SW 1271 (cell line): ENCODE measurements around the gene ADGRD1.
"Not testable (repeated sequence)": the region's sequence is repeated elsewhere in the genome, so short reads cannot be mapped to it uniquely, and the experiment has no call there.

ENCODE experiments used
- DNase-seq, 2 experiments: peaks; one replicate each; lab custom pipeline; 2025; lab: John Stamatoyannopoulos, UW

The ADGRD1 gene

DNA sequence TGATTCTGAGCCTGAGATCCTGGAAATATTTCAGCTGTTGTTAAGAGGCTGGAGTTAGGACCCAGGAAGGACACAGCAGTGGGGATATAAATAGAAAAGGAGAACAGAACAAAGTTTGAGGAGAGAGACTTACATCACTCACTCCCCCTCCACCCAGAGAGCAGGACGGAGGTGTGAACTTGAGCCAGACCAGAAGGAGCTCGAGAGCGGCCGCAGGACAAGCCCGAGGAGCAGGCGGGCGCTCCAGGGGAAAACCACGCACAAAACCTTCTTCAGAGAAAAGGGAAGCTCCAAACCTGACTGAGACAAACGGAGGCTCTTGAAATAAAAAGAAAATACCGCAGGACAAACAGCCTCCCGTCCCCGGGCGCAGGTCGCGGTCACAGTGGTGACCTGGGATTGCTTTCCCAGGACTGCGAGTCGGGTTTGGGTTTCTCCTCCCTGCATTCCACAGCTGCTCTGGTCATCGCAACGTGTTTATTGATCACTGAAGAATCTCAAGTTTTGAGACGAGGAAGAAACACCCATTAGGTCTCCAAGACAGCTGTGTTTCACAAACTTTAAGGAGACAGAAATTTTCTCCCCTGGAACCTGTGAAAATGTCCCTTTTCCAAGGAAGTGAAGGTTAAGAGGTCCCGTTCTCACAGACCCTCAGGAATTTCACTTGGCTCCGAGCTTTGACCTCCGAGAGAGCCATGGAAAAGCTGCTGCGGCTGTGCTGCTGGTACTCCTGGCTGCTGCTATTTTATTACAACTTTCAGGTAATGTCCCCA lies at the start of gene ADGRD1:
ADGRD1 (plus strand) TSS at position 137 of the 773 bp plus-strand sequence; CDS start at position 696, 559 bp downstream.
- DNase-seq = no peak

DNA sequence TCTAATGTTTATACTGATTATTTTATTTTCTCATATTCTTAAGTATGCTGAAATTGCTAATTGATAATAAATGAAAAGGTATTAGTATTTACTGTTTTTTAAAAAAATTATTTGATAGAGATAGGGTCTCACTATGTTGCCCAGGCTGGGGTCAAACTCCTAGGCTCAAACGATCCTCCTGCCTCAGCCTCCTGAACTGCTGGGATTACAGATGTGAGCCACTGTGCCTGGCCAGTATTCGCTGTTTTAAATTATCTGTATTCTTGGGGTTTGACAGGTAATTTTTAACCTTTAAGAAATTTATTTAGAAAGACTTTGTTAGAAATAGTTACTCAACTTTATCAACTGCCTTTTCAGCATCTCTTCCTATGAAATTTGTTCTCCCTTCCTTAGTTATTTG lies 49.6 kb upstream of the ADGRD1 start:
- no peak for DNase-seq

DNA sequence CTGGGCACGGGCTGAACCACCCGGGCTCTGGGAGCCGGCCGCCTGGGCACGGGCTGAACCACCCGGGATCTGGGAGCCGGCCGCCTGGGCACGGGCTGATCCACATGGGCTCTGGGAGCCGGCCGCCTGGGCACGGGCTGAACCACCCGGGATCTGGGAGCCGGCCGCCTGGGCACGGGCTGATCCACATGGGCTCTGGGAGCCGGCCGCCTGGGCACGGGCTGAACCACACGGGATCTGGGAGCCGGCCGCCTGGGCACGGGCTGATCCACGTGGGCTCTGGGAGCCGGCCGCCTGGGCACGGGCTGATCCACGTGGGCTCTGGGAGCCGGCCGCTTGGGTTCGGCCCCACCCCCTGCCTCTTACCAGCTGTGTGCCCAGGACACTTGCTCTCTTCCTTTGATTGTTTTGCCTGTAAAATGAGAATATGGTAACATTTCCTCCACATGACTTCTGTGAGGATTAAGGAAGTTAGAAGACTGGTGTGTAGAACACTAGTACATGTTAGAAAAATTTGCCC lies 48.7 kb upstream of the ADGRD1 start:
- DNase-seq = not testable (repeated sequence)

DNA sequence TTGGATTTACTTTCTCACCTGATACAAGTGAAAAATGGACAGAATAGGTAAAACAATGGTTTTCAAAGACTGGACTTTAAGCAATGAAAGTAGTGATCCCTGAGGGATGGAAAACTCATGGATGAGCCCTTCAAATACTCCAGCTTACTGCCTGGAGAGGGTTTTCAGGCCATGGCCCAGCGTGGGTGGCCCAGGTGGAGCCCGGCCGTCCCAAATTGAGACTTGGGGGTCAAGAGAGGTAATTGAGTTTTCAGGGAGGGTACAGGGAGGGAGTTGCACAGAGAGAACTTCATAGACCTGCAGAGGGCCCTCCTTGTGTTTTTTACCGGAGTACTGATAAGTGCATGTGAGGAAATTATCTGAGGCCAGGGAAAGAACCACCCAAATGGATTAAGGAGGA lies 44.6 kb upstream of the ADGRD1 start:
- DNase-seq = no peak

DNA sequence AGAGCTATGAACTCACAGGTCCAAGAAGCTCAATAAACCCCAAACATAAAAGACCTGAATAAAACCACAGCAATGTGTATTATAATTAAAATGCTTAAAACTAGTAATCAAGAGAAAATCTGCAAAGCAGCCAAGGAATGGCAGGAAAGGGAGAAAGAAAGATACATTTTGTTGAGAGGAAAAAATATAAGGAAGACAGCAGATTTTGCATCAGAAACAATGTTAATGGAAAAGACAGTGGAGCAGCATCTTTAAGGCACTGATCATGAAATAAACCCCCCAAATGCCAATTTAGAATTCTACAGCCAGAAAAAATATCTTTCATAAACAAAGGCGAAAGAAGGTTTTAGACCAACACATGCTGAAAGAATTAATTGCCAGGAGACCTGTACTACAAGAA lies 42.5 kb upstream of the ADGRD1 start:
- no peak for DNase-seq

DNA sequence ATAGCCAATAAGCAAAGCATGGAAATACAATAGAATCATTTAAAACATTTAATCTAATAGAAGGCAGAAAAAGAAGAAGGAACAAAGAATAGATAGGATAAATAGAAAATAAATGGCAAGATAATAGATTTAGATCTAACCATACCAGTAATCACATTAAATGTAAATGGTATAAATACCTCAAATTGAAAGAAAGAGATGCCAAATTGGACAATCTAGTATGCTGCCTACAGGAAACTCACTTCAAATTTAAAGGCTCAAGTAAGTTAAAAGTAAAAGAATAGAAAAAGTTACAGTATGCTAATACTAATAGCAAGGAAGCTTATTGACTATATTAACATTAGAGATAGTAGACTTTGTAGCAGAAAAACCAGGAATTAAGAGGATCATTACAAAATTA lies 41.8 kb upstream of the ADGRD1 start:
- no peak for DNase-seq

DNA sequence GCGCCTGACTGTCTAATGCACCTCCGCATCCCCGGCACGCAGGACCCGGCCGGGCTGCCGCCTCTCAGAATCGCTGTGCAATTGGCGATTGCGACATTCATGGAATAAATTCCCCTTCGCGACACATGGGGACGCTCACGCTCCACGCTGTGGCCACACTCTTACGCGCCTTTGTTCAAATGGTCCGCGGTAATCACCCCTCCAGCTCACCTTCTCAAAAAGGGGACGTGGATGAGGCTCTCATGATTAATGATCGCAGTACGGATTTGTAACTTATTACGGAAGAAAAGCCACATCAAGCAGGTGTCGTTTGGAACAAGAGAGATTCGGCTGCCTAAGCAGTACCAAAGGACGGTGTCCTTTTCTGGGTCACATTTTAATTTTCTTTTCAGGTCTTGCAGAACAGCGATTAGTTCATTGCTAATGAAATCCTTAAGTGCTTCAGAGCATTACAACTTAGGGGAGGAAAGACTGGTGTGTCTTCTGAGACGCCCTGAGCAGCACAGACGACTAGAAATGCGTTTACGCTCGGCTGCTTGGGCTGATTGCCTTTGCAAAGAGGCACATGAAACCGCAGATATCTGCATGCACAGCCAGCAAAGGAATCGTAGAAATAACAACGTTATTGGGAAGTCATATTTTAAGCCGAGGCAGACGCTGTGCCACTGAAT lies 37.3 kb upstream of the ADGRD1 start:
- DNase-seq = no peak

DNA sequence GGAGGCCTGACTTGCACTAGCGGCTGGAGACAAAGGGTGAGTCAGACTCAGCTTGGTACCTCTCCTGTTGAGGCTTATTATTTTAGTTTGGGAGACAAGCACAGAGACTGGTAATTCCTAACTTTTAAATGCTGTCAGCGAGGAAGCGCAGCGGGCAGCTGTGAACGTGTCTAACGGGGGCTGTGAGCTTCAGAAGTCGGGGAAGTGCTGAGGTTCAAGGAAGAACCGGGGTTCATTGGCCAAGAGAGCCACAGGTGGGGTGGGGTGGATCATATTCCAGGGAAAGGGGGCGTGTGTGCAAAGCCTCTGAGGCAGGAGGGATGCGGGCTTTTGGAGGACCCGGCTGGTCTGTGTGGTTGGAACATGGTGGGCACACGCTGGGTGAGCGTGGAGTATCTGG lies 36.1 kb upstream of the ADGRD1 start:
- DNase-seq = no peak

DNA sequence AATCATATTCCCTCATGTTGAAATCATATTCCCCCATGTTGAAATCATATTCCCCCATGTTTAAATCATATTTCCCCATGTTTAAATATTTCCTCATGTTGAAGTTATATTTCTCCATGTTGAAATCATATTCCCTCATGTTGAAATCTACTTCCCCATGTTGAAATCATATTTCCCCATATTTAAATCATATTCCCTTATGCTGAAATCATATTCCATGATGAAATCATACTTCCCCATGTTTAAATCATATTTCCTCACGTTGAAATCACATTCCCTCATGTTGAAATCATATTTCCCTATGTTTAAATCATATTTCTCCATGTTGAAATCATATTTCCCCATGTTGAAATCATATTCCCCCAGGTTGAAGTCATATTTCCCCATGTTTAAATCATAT lies 34.6 kb upstream of the ADGRD1 start:
- DNase-seq = no peak

DNA sequence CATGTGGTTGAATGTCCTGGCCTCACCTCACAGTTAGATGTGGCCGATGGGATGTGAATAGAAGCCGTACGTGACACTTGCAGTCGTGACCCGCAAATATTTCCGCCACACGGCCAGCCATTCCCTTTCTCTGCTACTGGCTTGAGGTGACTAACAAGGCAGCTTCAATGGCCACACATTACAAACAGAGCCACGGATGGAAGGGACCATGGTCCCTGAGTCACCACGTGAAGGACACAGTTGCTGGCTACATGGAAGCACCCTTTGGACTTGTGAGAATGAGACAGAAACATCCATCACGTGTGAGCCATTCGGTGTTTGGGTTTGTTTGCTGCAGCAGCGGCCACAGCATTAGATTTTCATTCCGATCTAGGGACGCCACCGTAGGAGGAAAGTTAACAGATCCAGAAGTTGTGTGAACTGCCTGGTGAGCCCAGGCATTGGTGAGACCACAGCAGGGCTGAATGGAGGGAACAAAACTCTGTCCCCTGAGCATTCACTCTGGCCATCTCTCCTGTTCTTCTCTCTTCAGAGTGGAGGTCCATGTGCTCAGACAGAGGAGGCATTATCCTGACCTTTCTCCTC lies 33.5 kb upstream of the ADGRD1 start:
- DNase-seq = no peak

DNA sequence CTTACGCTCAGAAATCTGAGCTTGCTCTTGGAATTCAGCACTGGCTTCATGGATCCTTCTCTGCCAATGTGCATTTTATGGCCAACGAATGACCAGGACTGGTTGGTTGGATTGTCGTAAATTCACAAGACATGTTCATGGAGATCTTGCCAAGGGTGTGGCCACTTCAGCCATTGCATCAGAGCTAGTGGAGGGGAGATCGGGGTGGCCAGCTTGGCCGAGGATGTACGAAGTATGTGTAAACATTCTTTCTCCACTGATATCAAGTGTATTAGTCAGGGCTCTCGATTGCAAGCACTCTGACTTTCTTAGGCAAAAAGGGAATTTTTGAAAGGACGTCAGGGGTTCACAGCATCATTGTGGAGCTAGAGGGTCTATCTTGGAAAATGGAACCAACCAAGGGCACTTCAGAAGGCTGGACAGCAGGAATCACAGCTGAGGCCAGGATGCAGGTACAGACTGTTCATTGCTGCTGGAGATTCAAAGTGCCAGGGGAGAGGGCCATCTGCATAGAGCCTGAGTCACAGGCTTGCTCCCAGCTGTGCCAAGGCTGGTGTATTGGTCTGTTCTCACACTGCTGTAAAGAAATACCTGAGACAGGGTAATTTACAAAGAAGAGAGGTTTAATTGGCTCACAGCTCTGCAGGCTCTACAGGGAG lies 32.9 kb upstream of the ADGRD1 start:
- DNase-seq = no peak

DNA sequence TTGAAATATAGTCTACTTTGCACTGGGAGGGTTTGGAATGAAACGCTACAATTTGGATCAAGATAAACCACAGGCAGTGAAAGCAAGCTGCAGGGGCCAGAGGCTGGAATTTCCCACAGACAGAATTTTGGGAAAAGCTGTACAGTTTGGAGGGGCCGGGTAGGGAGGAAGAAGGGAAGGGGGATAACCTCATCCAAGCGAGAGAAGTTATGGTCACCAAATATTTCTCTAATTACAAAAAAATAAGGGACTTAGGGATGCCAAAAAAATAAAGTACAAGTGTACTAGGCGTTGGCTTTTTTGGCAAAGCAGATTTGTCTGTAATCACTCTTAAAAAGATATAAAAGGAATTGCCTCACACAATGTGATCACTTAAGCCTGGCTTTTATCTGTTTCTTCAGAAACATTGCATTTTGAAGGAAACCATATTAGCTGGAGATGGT lies 31.2 kb upstream of the ADGRD1 start:
- DNase-seq = no peak

DNA sequence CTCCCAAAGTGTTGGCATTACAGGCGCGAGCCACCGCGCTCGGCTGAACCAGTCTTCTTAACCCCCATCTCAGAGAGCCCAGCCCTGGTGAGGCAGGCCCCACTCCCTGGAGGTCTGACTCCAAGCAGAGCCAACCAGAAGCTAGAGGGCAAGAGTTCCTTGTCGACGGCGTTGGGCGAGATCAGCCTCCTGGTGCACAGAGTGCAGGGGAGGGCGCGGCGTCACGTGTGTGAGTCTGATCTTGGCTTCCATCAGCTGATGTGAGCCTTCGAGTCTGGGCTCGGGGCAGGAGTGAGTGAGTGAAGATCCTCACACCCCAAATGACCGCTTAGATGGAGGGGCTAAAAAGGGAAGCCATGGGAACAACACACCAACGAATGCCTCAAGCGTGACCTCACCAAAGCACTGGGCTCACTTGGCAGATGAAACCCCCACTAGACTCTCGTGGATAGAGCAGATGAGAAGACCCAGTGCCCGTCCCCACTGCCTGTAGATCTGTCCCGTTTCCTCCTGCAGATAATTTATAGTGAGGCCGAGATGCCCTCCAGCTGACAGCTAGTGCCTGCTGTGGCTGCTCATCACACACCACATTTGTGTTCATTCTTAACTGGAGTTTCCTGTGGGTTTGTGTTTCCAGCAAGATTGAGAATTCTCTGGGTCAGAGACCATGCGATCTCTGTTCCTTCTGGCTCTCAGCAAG lies 28.6 kb upstream of the ADGRD1 start:
- no peak for DNase-seq

DNA sequence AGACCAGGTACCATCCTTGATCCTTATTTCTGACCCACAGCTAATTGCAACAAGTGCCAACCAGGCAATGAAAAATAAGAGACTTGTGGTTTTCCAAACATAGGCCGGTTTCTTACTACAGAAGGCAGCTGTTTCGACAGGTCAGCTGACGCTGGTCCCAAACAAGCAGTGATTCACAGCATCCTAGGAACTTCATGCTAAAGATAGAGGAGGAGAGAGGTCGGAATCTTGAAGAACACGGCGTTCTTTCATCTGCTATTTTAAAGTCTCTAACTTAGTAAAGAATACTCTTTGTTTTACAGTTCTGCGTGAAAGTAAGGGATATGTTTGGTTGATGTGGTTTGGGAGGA lies 28.1 kb upstream of the ADGRD1 start:
- no peak for DNase-seq

DNA sequence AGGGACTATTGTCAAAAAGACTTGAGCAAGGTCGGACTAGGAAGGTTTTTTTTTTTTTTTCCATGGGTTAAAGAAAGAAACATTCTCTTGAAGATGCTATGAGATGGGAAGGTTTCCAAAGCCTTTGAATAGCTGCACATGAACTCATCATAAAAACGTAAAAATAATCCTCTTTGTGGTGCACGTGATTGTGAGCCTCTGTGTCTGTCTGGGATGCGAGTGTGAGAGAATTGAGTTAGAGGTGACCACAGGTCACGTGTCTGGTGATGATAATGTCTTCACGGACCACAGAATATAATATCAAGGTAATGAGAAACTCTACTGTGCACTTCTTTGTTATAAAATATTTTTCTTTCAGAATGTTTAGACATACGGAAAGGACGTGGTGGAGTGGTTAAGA lies 24.3 kb upstream of the ADGRD1 start:
- no peak for DNase-seq

DNA sequence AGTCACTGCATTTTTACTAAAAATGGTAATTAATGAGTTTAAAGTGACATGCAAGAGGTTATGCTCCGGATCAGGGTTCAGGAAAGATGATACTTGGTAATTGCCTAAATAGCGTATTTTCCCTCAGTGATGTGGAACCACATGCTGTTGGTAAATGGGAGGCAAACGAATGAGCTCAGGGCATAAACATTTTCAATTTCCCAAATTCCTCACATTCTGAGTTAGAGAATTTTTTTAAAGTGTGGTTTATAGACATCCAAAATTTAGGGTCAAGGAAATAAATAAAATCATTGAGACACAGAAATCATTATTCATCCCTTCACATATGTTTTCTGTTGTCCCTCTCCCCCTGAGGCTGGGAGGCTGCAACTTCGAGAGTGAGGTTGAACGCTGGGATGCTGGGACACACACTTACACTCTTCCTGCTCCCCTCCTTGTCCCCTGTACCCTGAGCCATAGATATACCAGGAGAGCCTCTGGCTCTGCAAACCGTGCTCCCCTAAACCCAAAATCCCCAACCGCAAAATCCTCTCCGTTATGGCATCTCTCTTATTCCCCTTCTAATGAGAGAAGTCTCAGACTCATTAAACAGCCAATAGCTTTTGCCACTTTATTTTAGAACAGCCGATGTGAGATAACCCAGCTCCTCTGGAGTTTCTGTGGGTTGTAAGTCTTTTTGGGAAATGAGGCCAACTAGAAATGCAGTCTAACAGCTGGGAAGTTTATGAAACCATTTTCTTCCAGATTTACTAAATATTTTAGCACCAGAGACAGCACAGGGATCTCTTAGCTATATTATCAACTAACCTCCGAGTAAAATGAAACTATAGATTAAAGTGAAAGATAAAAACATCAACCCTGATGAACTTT lies 21.4 kb upstream of the ADGRD1 start:
- no peak for DNase-seq

DNA sequence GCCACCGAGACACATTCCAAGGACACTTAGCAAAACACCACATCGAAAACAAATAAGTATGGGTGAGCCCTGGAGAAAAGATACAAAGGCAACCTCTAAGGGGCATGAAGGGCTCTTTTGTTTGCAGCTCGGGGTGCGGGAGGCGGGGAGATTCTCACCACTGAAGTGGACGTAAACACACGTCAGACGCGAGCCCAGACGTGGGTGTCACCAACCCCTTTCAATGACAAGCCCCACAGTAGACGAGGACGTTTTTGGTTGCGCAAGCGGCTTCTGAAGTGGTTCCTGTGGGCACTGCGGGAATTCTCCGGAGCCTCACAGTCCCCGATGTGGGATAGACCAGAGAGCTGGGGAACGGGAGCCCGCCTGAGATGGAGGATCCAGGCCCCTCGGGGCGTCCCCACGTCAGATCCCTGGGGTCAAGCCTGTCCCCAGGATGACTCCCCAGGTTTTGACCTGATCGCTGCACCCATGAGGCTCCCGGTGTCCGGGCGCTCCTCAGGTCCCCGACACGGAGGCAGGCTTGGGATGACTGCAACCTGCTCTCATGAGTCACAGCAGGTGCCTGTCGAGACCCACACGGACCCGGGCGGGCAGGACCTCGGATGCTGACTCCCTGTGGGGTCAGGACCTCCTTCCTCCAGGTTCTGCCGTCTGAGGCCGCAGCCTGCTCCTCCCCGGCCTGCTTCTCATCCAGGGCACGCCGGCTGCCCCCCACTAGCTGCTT lies 20.3 kb upstream of the ADGRD1 start:
- DNase-seq = no peak

DNA sequence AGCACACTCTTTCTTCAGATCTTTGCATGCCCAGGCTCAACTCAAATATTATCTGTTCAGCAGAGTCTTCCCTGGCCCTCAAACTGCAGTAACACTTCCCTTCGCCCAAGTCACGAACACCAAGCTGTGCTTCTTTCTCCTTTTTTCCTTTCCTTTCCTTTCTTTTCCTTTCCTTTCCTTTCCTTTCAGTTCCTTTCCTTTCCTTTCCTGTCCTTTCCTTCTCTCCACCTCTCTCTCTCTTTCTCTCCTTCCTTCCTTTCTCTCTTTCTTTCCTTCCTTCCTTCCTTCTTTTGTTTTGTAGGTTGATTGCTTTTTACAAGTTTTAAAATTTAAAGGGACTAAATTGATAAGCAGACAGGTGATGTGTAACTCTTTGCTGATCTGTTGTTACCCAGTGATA lies 19.0 kb upstream of the ADGRD1 start:
- no peak for DNase-seq

DNA sequence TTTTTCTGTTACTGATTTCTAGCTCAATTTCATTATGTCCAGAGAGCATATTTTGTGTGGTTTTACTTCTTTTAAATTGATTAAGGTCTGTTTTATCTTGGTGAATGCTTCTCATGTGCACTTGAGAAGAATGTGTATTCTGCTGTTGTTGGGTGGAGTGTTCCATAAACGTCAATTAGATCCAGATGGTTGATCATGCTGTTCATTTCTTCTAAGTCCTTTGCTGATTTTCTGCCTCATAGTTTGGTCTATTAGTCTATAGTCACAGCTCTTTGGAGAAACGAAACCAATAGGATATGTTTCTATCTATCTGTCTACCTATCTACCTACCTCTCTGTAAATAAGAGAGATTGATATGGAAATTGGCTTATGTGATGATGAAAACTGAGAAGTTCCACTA lies 17.1 kb upstream of the ADGRD1 start:
- DNase-seq = no peak

DNA sequence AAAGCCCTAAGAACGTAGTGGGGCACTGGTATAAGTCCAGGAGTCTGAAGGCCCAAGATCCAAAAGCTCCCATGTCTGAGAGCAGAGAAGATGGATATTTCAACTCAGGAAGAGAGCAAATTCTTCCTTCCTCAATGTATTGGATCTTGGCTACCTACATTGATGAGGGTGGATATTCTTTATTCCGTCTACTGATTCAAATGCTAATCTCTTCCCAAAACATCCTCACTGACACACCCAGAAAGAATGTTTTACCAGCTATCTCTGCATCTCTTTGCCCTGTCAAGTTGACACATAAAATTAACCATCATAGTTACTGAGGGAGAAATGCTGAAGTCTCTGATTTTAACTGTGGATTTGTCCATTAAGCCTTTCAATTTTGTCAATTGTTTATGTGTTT lies 16.6 kb upstream of the ADGRD1 start:
- DNase-seq = no peak
